H1 (cell line): ENCODE measurements around the gene ZNF683. TPM values are rescaled to one million over a fixed set of nuclear protein-coding genes. Genes with fewer than 3 reads are reported as not detected.

Source experiments
- CTCF ChIA-PET: fragments of 300-600 bp; sonication (Branson Sonifier 250); formaldehyde crosslinking; loops from one replicate; lab custom pipeline; 2021; ENCODE audit not compliant: partially characterized antibody; lab: Charles Lee
- POLR2A ChIA-PET: fragments of 300-600 bp; sonication (Branson Sonifier 250); formaldehyde crosslinking; loops from one replicate; lab custom pipeline; 2021; ENCODE audit warnings: inconsistent platforms; ENCODE audit not compliant: partially characterized antibody; lab: Charles Lee
- DNase-seq, 2 experiments: peaks; one replicate each; pipeline versions ENCODE4 v3.0.0 to v3.0.0-alpha.2; 2010 to 2022; ENCODE audit warnings: low spot score in 2 of 2, low read depth in 1 of 2, mixed read lengths in 1 of 2
- FAIRE-seq: peaks from 2 replicates; lab custom pipeline; 2011; peaks lifted over from hg19 to GRCh38; lab: Jason Lieb, UNC
- H2AFZ ChIP-seq: 2 replicates; pipeline ENCODE4 v1.8.1; 2012; ENCODE audit warnings: low read length, inconsistent platforms
- H2AK5ac ChIP-seq: 2 replicates; pipeline ENCODE4 v1.6.1; 2013; ENCODE audit warnings: low read depth, low read length
- H2BK120ac ChIP-seq: replicated peaks from 2 replicates; pipeline ENCODE3; 2013; ENCODE audit warnings: low read depth, low read length, inconsistent platforms
- H2BK12ac ChIP-seq: 2 replicates; pipeline ENCODE4 v1.6.1; 2013; ENCODE audit warnings: low read depth, low read length
- H2BK15ac ChIP-seq: 2 replicates; pipeline ENCODE4 v1.6.1; 2013; ENCODE audit warnings: low read length
- H2BK20ac ChIP-seq: 2 replicates; pipeline ENCODE4 v1.6.1; 2013; ENCODE audit warnings: low read length
- H2BK5ac ChIP-seq: 2 replicates; pipeline ENCODE4 v1.6.1; 2013; ENCODE audit warnings: low read depth, low read length
- H3K14ac ChIP-seq: 2 replicates; pipeline ENCODE4 v1.6.1; 2013; ENCODE audit warnings: inconsistent platforms; ENCODE audit not compliant: insufficient read length
- H3K18ac ChIP-seq: 2 replicates; pipeline ENCODE4 v1.6.1; 2013; ENCODE audit warnings: low read length; ENCODE audit errors: extremely low read depth
- H3K23ac ChIP-seq: 2 replicates; pipeline ENCODE4 v1.6.1; 2013; ENCODE audit warnings: inconsistent platforms; ENCODE audit not compliant: insufficient read length
- H3K23me2 ChIP-seq: 2 replicates; pipeline ENCODE4 v1.6.1; 2013; ENCODE audit warnings: low read depth, low read length
- H3K27ac ChIP-seq: 2 replicates; pipeline ENCODE4 v1.6.1; 2011; ENCODE audit warnings: low read depth, low read length, inconsistent platforms
- H3K27me3 ChIP-seq, 4 experiments: replicated peaks in 1 of 4; 1 replicate in 1 of 4; 2 replicates in 3 of 4; pipeline versions ENCODE4 v1.6.1 to v1.8.1; 2011 to 2013; ENCODE audit warnings: low read length in 3 of 4, mild to moderate bottlenecking in 3 of 4, inconsistent platforms in 2 of 4, mixed read lengths in 2 of 4, moderate library complexity in 1 of 4; ENCODE audit not compliant: control insufficient read depth in 3 of 4, insufficient read depth in 3 of 4; ENCODE audit errors: extremely low read depth in 1 of 4
- H3K36me3 ChIP-seq, 4 experiments: 2 replicates each; pipeline versions ENCODE4 v1.6.1 to v1.8.1; 2011 to 2013; ENCODE audit warnings: mild to moderate bottlenecking in 4 of 4, low read length in 3 of 4, moderate library complexity in 2 of 4, control low read depth in 1 of 4, inconsistent platforms in 1 of 4; ENCODE audit not compliant: insufficient read depth in 4 of 4, control insufficient read depth in 2 of 4
- H3K4ac ChIP-seq: replicated peaks from 2 replicates; pipeline ENCODE3; 2013; ENCODE audit warnings: low read length, low read depth, mixed read lengths, inconsistent platforms; ENCODE audit not compliant: insufficient read length
- H3K4me1 ChIP-seq, 4 experiments: replicated peaks in 1 of 4; 1 replicate in 1 of 4; 2 replicates in 3 of 4; pipeline versions ENCODE4 v1.6.1 to v1.8.1; 2011 to 2013; ENCODE audit warnings: low read length in 3 of 4, inconsistent platforms in 2 of 4, mixed read lengths in 1 of 4; ENCODE audit not compliant: insufficient read depth in 4 of 4, control insufficient read depth in 3 of 4
- H3K4me2 ChIP-seq, 2 experiments: 2 replicates each; pipeline versions ENCODE4 v1.6.1 to v1.8.1; 2011 to 2013; ENCODE audit warnings: low read depth in 2 of 2, low read length in 2 of 2, control low read depth in 1 of 2, inconsistent platforms in 1 of 2, mild to moderate bottlenecking in 1 of 2; ENCODE audit not compliant: insufficient read depth in 1 of 2
- H3K4me3 ChIP-seq, 4 experiments: fragments of 200-600, 300-600 bp in 1 of 4; sonication (generic), shearing (Covaris generic), sonication (Bioruptor Twin) in 1 of 4; 2 replicates each; pipeline versions ENCODE4 v1.5.1 to v1.8.1; 2011 to 2016; ENCODE audit warnings: low read length in 4 of 4, low read depth in 3 of 4, control low read depth in 2 of 4, inconsistent platforms in 2 of 4, mild to moderate bottlenecking in 2 of 4, mixed read lengths in 1 of 4, moderate library complexity in 1 of 4; ENCODE audit not compliant: insufficient read depth in 2 of 4; ENCODE audit errors: extremely low read depth in 1 of 4
- H3K56ac ChIP-seq: replicated peaks from 2 replicates; pipeline ENCODE3; 2013; ENCODE audit warnings: low read depth, mild to moderate bottlenecking, mixed read lengths, low read length, inconsistent platforms; ENCODE audit not compliant: insufficient read length
- H3K79me1 ChIP-seq: 2 replicates; pipeline ENCODE4 v1.6.1; 2013; ENCODE audit warnings: low read depth, low read length, control low read depth
- H3K79me2 ChIP-seq, 2 experiments: 2 replicates each; pipeline versions ENCODE4 v1.6.1 to v1.8.1; 2012 to 2013; ENCODE audit warnings: low read length in 2 of 2, mild to moderate bottlenecking in 2 of 2, inconsistent platforms in 1 of 2; ENCODE audit not compliant: insufficient read depth in 2 of 2, control insufficient read depth in 1 of 2
- H3K9ac ChIP-seq, 4 experiments: replicated peaks in 1 of 4; 1 replicate in 1 of 4; 2 replicates in 3 of 4; pipeline versions ENCODE4 v1.6.1 to v1.8.1; 2011 to 2013; ENCODE audit warnings: low read depth in 3 of 4, low read length in 3 of 4, control low read depth in 2 of 4, mild to moderate bottlenecking in 2 of 4, moderate library complexity in 2 of 4, inconsistent platforms in 1 of 4; ENCODE audit errors: extremely low read depth in 1 of 4
- H3K9me3 ChIP-seq, 2 experiments: 2 replicates each; pipeline versions ENCODE4 v1.6.1 to v1.8.1; 2012 to 2013; ENCODE audit warnings: mild to moderate bottlenecking in 2 of 2, moderate library complexity in 2 of 2, control low read depth in 1 of 2, inconsistent platforms in 1 of 2, low read depth in 1 of 2, low read length in 1 of 2, mixed read lengths in 1 of 2; ENCODE audit not compliant: insufficient read depth in 2 of 2
- H4K20me1 ChIP-seq, 2 experiments: replicated peaks in 1 of 2; 2 replicates each; pipeline versions ENCODE3 to v1.8.1; 2011 to 2013; ENCODE audit warnings: inconsistent platforms in 2 of 2, low read length in 2 of 2, mild to moderate bottlenecking in 1 of 2; ENCODE audit not compliant: insufficient read depth in 2 of 2, control insufficient read depth in 1 of 2
- H4K5ac ChIP-seq: 2 replicates; pipeline ENCODE4 v1.6.1; 2013; ENCODE audit warnings: low read length, low read depth, mixed read lengths, inconsistent platforms; ENCODE audit not compliant: insufficient read length
- H4K8ac ChIP-seq: 2 replicates; pipeline ENCODE4 v1.8.0; 2013; ENCODE audit warnings: mild to moderate bottlenecking, moderate library complexity, low read length, inconsistent platforms; ENCODE audit not compliant: insufficient read depth; ENCODE audit errors: extremely low read depth
- H4K91ac ChIP-seq: replicated peaks from 2 replicates; pipeline ENCODE3; 2013; ENCODE audit warnings: low read length, mixed read lengths, inconsistent platforms; ENCODE audit not compliant: insufficient read length
- CHD1 ChIP-seq: IDR thresholded peaks from 2 replicates; pipeline ENCODE4 v1.6.1; 2012; ENCODE audit warnings: low read depth, low read length, improper control_type of control experiment
- MAFK ChIP-seq: IDR thresholded peaks from 2 replicates; pipeline ENCODE4 v1.6.1; 2012; ENCODE audit warnings: low read depth, mild to moderate bottlenecking, improper control_type of control experiment, low read length
- NRF1 ChIP-seq: IDR thresholded peaks from 2 replicates; pipeline ENCODE4 v1.6.1; 2011; ENCODE audit warnings: mild to moderate bottlenecking, low read depth, low read length, improper control_type of control experiment
- POU5F1 ChIP-seq: IDR thresholded peaks from 2 replicates; pipeline ENCODE4 v1.6.1; 2011; ENCODE audit warnings: low read depth, mild to moderate bottlenecking, low read length, moderate library complexity
- RXRA ChIP-seq: IDR thresholded peaks from 2 replicates; pipeline ENCODE4 v1.6.1; 2011; ENCODE audit warnings: low read depth, mild to moderate bottlenecking, low read length, moderate library complexity; ENCODE audit not compliant: insufficient read depth
- WGBS, 2 experiments: shearing (Covaris generic) in 1 of 2; methylation state at CpG; one replicate each; pipeline versions ENCODE4 v1.1.6 to v1.1.7; 2013 to 2015; ENCODE audit warnings: low lambda C conversion rate in 2 of 2, mixed read lengths in 2 of 2, inconsistent platforms in 1 of 2, low coverage in 1 of 2, missing lambda C conversion rate in 1 of 2; ENCODE audit not compliant: insufficient replicate concordance in 2 of 2, insufficient coverage in 1 of 2, insufficient read length in 1 of 2; ENCODE audit errors: extremely low coverage in 1 of 2, missing lambda C conversion rate in 1 of 2; 5-methylcytosine and 5-hydroxymethylcytosine counted together
- polyA plus RNA-seq, 7 experiments: library from polyadenylated mRNA; depleted of rRNA in 3 of 7; stranded (reverse) in 5 of 7; unstranded in 2 of 7; fragments of >200 nt in 5 of 7; fragments of 200-250 nt in 2 of 7; gene quantifications; 1 replicate in 5 of 7; 2 replicates in 1 of 7; 4 replicates in 1 of 7; pipeline versions ENCODE4 v1.2.1 to v1.2.3, GENCODE V29; 2011 to 2013; ENCODE audit warnings: missing spikeins in 2 of 7, mixed read lengths in 2 of 7
- total RNA-seq: library from RNA; stranded (reverse); fragmentation: NEBNext Ultra II Directional; extraction: Animal tissue kit (Norgen Biotek cat#: 25700); gene quantifications from 2 replicates; pipeline ENCODE4 v1.2.1, GENCODE V29; 2021

Gene ZNF683
- total and polyA plus RNA-seq, 2 of the 8 experiments (the other 6 are each of a cell fraction or from before 2014, with no cell fraction given), result not detected

- peaks cover 0 to 2% (median 0%) of the 10 kb centered on the region in 4 experiments; a peak in 3 of 7 replicates for H3K4me1 ChIP-seq
- H2BK20ac ChIP-seq, result no peak overlapping the region
- no peak overlapping the region for H2BK5ac ChIP-seq
- ChIA-PET CTCF (interaction anchor here (1.0 to 14.1 kb wide), 9 partner anchors 9 to 266 kb away, joined by 3 to 297 read pairs (median 5); partner anchors contain the start of gene SH3BGRL3), POLR2A (interaction anchor here (0.8 to 1.2 kb wide), 4 partner anchors 16 to 102 kb away, joined by 3 to 5 read pairs (median 4); partner anchors contain the start of gene HMGN2)
- no peak for DNase-seq
- H3K79me1 ChIP-seq, result no peaks in the 10 kb centered on the region
- no peaks in the 10 kb centered on the region for H4K20me1 ChIP-seq
- H3K23ac ChIP-seq, result no peak overlapping the region
- no peak overlapping the region for H3K9ac ChIP-seq
- H3K4me3 ChIP-seq, result no peak overlapping the region
- H2AFZ ChIP-seq, result no peak overlapping the region
- no peaks in the 10 kb centered on the region for H3K23me2 ChIP-seq
- H2BK120ac ChIP-seq, result no peak overlapping the region
- H3K79me2 ChIP-seq, result no peaks in the 10 kb centered on the region
- peak overlapping the region; percentile 72 for H3K4ac ChIP-seq
- H4K5ac ChIP-seq, result no peak overlapping the region
- WGBS, 2 experiments, result 84% methylated on average over 6 of the region's 6 CpGs; no CpG with 5 or more reads in 1 of the 2 experiments
- H2BK12ac ChIP-seq, result no peak overlapping the region
- H4K8ac ChIP-seq, result no peak overlapping the region
- peak overlapping the region; percentile 90; the same call in 1 of the 2 replicates for H2AK5ac ChIP-seq
- no peaks in the 10 kb centered on the region for H3K36me3 ChIP-seq
- no peaks in the 10 kb centered on the region for H3K27me3 ChIP-seq
- H3K56ac ChIP-seq, result no peak overlapping the region
- no peak overlapping the region for H3K4me2 ChIP-seq
- no peak overlapping the region for H2BK15ac ChIP-seq
- peak overlapping the region; percentile 69 for H4K91ac ChIP-seq
- no peak for FAIRE-seq
- H3K9me3 ChIP-seq, result no peaks in the 10 kb centered on the region
- no peak overlapping the region for H3K14ac ChIP-seq
- H3K18ac ChIP-seq, result no peak overlapping the region
- H3K27ac ChIP-seq, result no peak overlapping the region
- TF ChIP-seq CHD1 (no peak), MAFK (no peak), NRF1 (no peak), POU5F1 (no peak), RXRA (no peak)
Measured at GRCh38 chr1:26370591-26371382, 1.8 kb downstream of the ZNF683 start.
